Activated CD4-positive, alpha-beta memory T cell treated with anti-CD3 and anti-CD28 coated beads, Interleukin-2, amount 10 ng/mL, durations not matched to agents 7 days and 5 days (primary cell): ENCODE results near the gene COA8. TPM values are rescaled to one million over a fixed set of nuclear protein-coding genes. Genes with fewer than 3 reads are reported as not detected.

ENCODE experiments used
- CTCF ChIA-PET: fragments of 350-600 bp; sonication (Branson Sonifier 250); formaldehyde crosslinking; loops from one replicate; lab custom pipeline; 2021; ENCODE audit warnings: antibody characterized with exemption, inconsistent platforms; lab: Charles Lee
- POLR2A ChIA-PET: fragments of 350-600 bp; sonication (Branson Sonifier 250); formaldehyde crosslinking; loops from one replicate; lab custom pipeline; 2021; ENCODE audit warnings: antibody characterized with exemption; lab: Charles Lee
- DNase-seq: peaks from one replicate; pipeline ENCODE4 v3.0.0-alpha.2; 2020
- H3K27ac Mint-ChIP-seq: one replicate; pipeline ENCODE4 v1.8.0; 2021; ENCODE audit warnings: mild to moderate bottlenecking, mixed read lengths
- H3K27me3 Mint-ChIP-seq: one replicate; pipeline ENCODE4 v1.8.0; 2021; ENCODE audit warnings: mixed read lengths
- H3K36me3 Mint-ChIP-seq: one replicate; pipeline ENCODE4 v1.8.0; 2021; ENCODE audit warnings: low read depth, mixed read lengths
- H3K4me1 Mint-ChIP-seq: one replicate; pipeline ENCODE4 v1.8.0; 2021; ENCODE audit warnings: mixed read lengths
- H3K4me3 Mint-ChIP-seq: one replicate; pipeline ENCODE4 v1.8.0; 2021; ENCODE audit warnings: mild to moderate bottlenecking, mixed read lengths
- H3K9me3 Mint-ChIP-seq: one replicate; pipeline ENCODE4 v1.8.0; 2021; ENCODE audit warnings: mixed read lengths
- total RNA-seq, 2 experiments: library from RNA; stranded (reverse); gene quantifications; one replicate each; pipeline ENCODE4 v1.2.3, GENCODE V29; 2021

The COA8 gene
- total RNA-seq, 2 experiments from 2014 or later, result 27.5 to 31.0 TPM

- Mint-ChIP-seq H3K27ac (no peak overlapping the region), H3K4me3 (no peak overlapping the region), H3K36me3 (peaks cover under 1% of the 10 kb centered on the region), H3K27me3 (no peaks in the 10 kb centered on the region), H3K4me1 (no peaks in the 10 kb centered on the region), H3K9me3 (no peaks in the 10 kb centered on the region)
- ChIA-PET POLR2A (interaction anchor here (0.8 kb wide), 1 partner anchor 8 kb away, joined by 3 read pairs; no protein-coding TSS in a partner anchor), CTCF (interaction anchor here (1.0 kb wide), 1 partner anchor 31 kb away, joined by 5 read pairs; no protein-coding TSS in a partner anchor)
- DNase-seq, result no peak
These were observed 13.1 kb upstream of the COA8 start for GRCh38 chr14:103549361-103550311.

- no peak for DNase-seq
- Mint-ChIP-seq H3K27ac (no peak overlapping the region), H3K36me3 (peaks cover 6% of the 10 kb centered on the region), H3K27me3 (no peaks in the 10 kb centered on the region), H3K9me3 (no peaks in the 10 kb centered on the region), H3K4me1 (no peaks in the 10 kb centered on the region), H3K4me3 (no peak overlapping the region)
- ChIA-PET CTCF (interaction anchor here (1.0 kb wide), 1 partner anchor 32 kb away, joined by 5 read pairs; no protein-coding TSS in a partner anchor), POLR2A (no interaction called here)
These were observed 12.1 kb upstream of the COA8 start for GRCh38 chr14:103550451-103551337.

GRCh38 chr14:103551338-103551762, 11.4 kb upstream of the COA8 start:
- DNase-seq, result no peak
- ChIA-PET POLR2A (no interaction called here), CTCF (no interaction called here)
- Mint-ChIP-seq H3K4me1 (no peaks in the 10 kb centered on the region), H3K9me3 (no peaks in the 10 kb centered on the region), H3K27me3 (no peaks in the 10 kb centered on the region), H3K27ac (no peak overlapping the region), H3K36me3 (peaks cover 6% of the 10 kb centered on the region), H3K4me3 (no peak overlapping the region)

GRCh38 chr14:103552011-103552845, 10.5 kb upstream of the COA8 start:
- POLR2A ChIA-PET, result interaction anchor here (1.0 kb wide), 1 partner anchor 10 kb away, joined by 3 read pairs; the partner anchor contains the start of gene BAG5

GRCh38 chr14:103552846-103553210, 9.9 kb upstream of the COA8 start:
- POLR2A ChIA-PET, result interaction anchor here (1.0 kb wide), 1 partner anchor 9 kb away, joined by 3 read pairs; the partner anchor contains the start of gene BAG5
- Mint-ChIP-seq H3K4me1 (peaks cover 6% of the 10 kb centered on the region), H3K9me3 (no peaks in the 10 kb centered on the region), H3K36me3 (peaks cover 8% of the 10 kb centered on the region), H3K4me3 (no peak overlapping the region), H3K27ac (no peak overlapping the region), H3K27me3 (no peaks in the 10 kb centered on the region)
- CTCF ChIA-PET, result no interaction called here
- no peak for DNase-seq

More at GRCh38 chr14:103552011-103552845, 10.5 kb upstream of the COA8 start:
- Mint-ChIP-seq H3K4me3 (no peak overlapping the region), H3K36me3 (peaks cover 8% of the 10 kb centered on the region), H3K9me3 (no peaks in the 10 kb centered on the region), H3K27ac (no peak overlapping the region), H3K27me3 (no peaks in the 10 kb centered on the region), H3K4me1 (peaks cover 4% of the 10 kb centered on the region)
- DNase-seq, result no peak
- CTCF ChIA-PET, result no interaction called here

- CTCF ChIA-PET, result interaction anchor here (2.6 kb wide), 1 partner anchor 37 kb away, joined by 11 read pairs; no protein-coding TSS in a partner anchor
These were observed 7.0 kb upstream of the COA8 start for GRCh38 chr14:103555559-103556337.

GRCh38 chr14:103556946-103557758, 5.6 kb upstream of the COA8 start:
- no peaks in the 10 kb centered on the region for H3K9me3 Mint-ChIP-seq
- POLR2A ChIA-PET, result interaction anchor here (0.8 to 1.5 kb wide), 2 partner anchors 7 to 29 kb away, joined by 3 read pairs; no protein-coding TSS in a partner anchor
- H3K4me3 Mint-ChIP-seq, result no peak overlapping the region
- peaks cover 42% of the 10 kb centered on the region for H3K36me3 Mint-ChIP-seq
- H3K4me1 Mint-ChIP-seq, result peaks cover 44% of the 10 kb centered on the region
- no peak for DNase-seq
- CTCF ChIA-PET, result interaction anchor here (1.1 to 2.6 kb wide), 2 partner anchors 10 to 38 kb away, joined by 4 to 11 read pairs; no protein-coding TSS in a partner anchor
- H3K27ac Mint-ChIP-seq, result no peak overlapping the region
- no peaks in the 10 kb centered on the region for H3K27me3 Mint-ChIP-seq

More at GRCh38 chr14:103555559-103556337, 7.0 kb upstream of the COA8 start:
- Mint-ChIP-seq H3K4me3 (no peak overlapping the region), H3K4me1 (peaks cover 32% of the 10 kb centered on the region), H3K36me3 (peaks cover 32% of the 10 kb centered on the region), H3K27ac (no peak overlapping the region), H3K27me3 (no peaks in the 10 kb centered on the region), H3K9me3 (no peaks in the 10 kb centered on the region)
- no peak for DNase-seq
- POLR2A ChIA-PET, result no interaction called here

GRCh38 chr14:103558071-103558882, 4.5 kb upstream of the COA8 start:
- Mint-ChIP-seq H3K4me1 (peaks cover 46% of the 10 kb centered on the region), H3K27me3 (no peaks in the 10 kb centered on the region), H3K27ac (no peak overlapping the region), H3K4me3 (no peak overlapping the region), H3K36me3 (peaks cover 45% of the 10 kb centered on the region), H3K9me3 (no peaks in the 10 kb centered on the region)
- ChIA-PET POLR2A (interaction anchor here (0.8 to 1.5 kb wide), 2 partner anchors 9 to 35 kb away, joined by 3 read pairs; no protein-coding TSS in a partner anchor), CTCF (interaction anchor here (1.0 to 2.6 kb wide), 5 partner anchors 11 to 72 kb away, joined by 3 to 11 read pairs (median 3); no protein-coding TSS in a partner anchor)
- no peak for DNase-seq

- Mint-ChIP-seq H3K4me1 (peaks cover 58% of the 10 kb centered on the region), H3K9me3 (no peaks in the 10 kb centered on the region), H3K4me3 (no peak overlapping the region), H3K36me3 (peaks cover 46% of the 10 kb centered on the region), H3K27me3 (no peaks in the 10 kb centered on the region), H3K27ac (no peak overlapping the region)
- no peak for DNase-seq
- ChIA-PET CTCF (no interaction called here), POLR2A (interaction anchor here (1.0 kb wide), 1 partner anchor 70 kb away, joined by 4 read pairs; no protein-coding TSS in a partner anchor)
These were observed 3.0 kb upstream of the COA8 start for GRCh38 chr14:103559766-103560165.

GRCh38 chr14:103560691-103561090, 2.1 kb upstream of the COA8 start:
- Mint-ChIP-seq H3K36me3 (peaks cover 42% of the 10 kb centered on the region), H3K4me3 (peak overlapping the region; percentile 93), H3K9me3 (no peaks in the 10 kb centered on the region), H3K27ac (peak overlapping the region; percentile 85), H3K27me3 (no peaks in the 10 kb centered on the region), H3K4me1 (peaks cover 66% of the 10 kb centered on the region)
- no peak for DNase-seq
- CTCF ChIA-PET, result interaction anchor here (1.4 to 2.0 kb wide), 3 partner anchors 11 to 119 kb away, joined by 4 to 10 read pairs (median 5); partner anchors contain the start of gene TRMT61A
- POLR2A ChIA-PET, result interaction anchor here (0.6 to 3.7 kb wide), 7 partner anchors 20 to 227 kb away, joined by 3 to 50 read pairs (median 5); partner anchors contain the start of genes EIF5, KLC1 and TRMT61A
